Measurements from ENCODE around the gene SH3D21. TPM values are rescaled to one million over a fixed set of nuclear protein-coding genes. Genes with fewer than 3 reads are reported as not detected.

Gene SH3D21
- total RNA-seq, 1 donor from 2014 or later: 2.6 TPM

GRCh38 chr1:36327421-36328087 lies 21.4 kb downstream of the SH3D21 start:
- FAIRE-seq (peak; percentile 93), DNase-seq (ENCODE audit: low read depth) (peak; percentile 82)
- TF ChIP-seq CTCF (IDR thresholded peaks at IDR 0.05; ENCODE audit: insufficient read depth, low read length, severe bottlenecking): no peak
- Histone ChIP-seq H3K36me3 (ENCODE audit: control insufficient read depth, insufficient read depth, low read length) (no peaks in the 10 kb centered on the region), H3K4me3 (ENCODE audit: low read depth, low read length) (no peak overlapping the region), H3K27me3 (ENCODE audit: control insufficient read depth, insufficient read depth, low read length) (no peaks in the 10 kb centered on the region)

GRCh38 chr1:36328088-36328480 lies 21.9 kb downstream of the SH3D21 start:
- Histone ChIP-seq H3K36me3 (ENCODE audit: control insufficient read depth, insufficient read depth, low read length) (no peaks in the 10 kb centered on the region), H3K27me3 (ENCODE audit: control insufficient read depth, insufficient read depth, low read length) (no peaks in the 10 kb centered on the region), H3K4me3 (ENCODE audit: low read depth, low read length) (no peak overlapping the region)
- TF ChIP-seq CTCF (IDR thresholded peaks at IDR 0.05; ENCODE audit: insufficient read depth, low read length, severe bottlenecking): no peak
- FAIRE-seq (no peak), DNase-seq (ENCODE audit: low read depth) (no peak)

- FAIRE-seq: no peak
- DNase-seq (ENCODE audit: low read depth): peak; percentile 21
Observed at GRCh38 chr1:36328713-36329112, 22.5 kb downstream of the SH3D21 start.

GRCh38 chr1:36329817-36330216 lies 23.6 kb downstream of the SH3D21 start:
- no peaks in the 10 kb centered on the region for H3K27me3 ChIP-seq (ENCODE audit: control insufficient read depth, insufficient read depth, low read length)
- TF ChIP-seq CTCF (IDR thresholded peaks at IDR 0.05; ENCODE audit: insufficient read depth, low read length, severe bottlenecking): no peak
- no peaks in the 10 kb centered on the region for H3K36me3 ChIP-seq (ENCODE audit: control insufficient read depth, insufficient read depth, low read length)
- H3K4me3 ChIP-seq (ENCODE audit: low read depth, low read length): no peak overlapping the region
- DNase-seq (ENCODE audit: low read depth) (no peak), FAIRE-seq (no peak)

More at GRCh38 chr1:36328713-36329112, 22.5 kb downstream of the SH3D21 start:
- TF ChIP-seq CTCF (IDR thresholded peaks at IDR 0.05; ENCODE audit: insufficient read depth, low read length, severe bottlenecking): no peak
- Histone ChIP-seq H3K4me3 (ENCODE audit: low read depth, low read length) (no peak overlapping the region), H3K36me3 (ENCODE audit: control insufficient read depth, insufficient read depth, low read length) (no peaks in the 10 kb centered on the region), H3K27me3 (ENCODE audit: control insufficient read depth, insufficient read depth, low read length) (no peaks in the 10 kb centered on the region)

GRCh38 chr1:36330940-36331339 lies 24.8 kb downstream of the SH3D21 start:
- no peaks in the 10 kb centered on the region for H3K27me3 ChIP-seq (ENCODE audit: control insufficient read depth, insufficient read depth, low read length)
- DNase-seq (ENCODE audit: low read depth) (no peak), FAIRE-seq (no peak)
- TF ChIP-seq CTCF (IDR thresholded peaks at IDR 0.05; ENCODE audit: insufficient read depth, low read length, severe bottlenecking): no peak
- H3K36me3 ChIP-seq (ENCODE audit: control insufficient read depth, insufficient read depth, low read length): no peaks in the 10 kb centered on the region
- no peak overlapping the region for H3K4me3 ChIP-seq (ENCODE audit: low read depth, low read length)

- DNase-seq (ENCODE audit: low read depth): no peak
- TF ChIP-seq CTCF (IDR thresholded peaks at IDR 0.05; ENCODE audit: insufficient read depth, low read length, severe bottlenecking): no peak
- Histone ChIP-seq H3K36me3 (ENCODE audit: control insufficient read depth, insufficient read depth, low read length) (peaks cover 15% of the 10 kb centered on the region), H3K27me3 (ENCODE audit: control insufficient read depth, insufficient read depth, low read length) (no peaks in the 10 kb centered on the region), H3K4me3 (ENCODE audit: low read depth, low read length) (no peak overlapping the region)
- peak; percentile 50 for FAIRE-seq
Observed at GRCh38 chr1:36337830-36338229, 31.7 kb downstream of the SH3D21 start.

Data from bronchial epithelial cell (primary cell).